Measurements from ENCODE around the gene SEC61G. TPM values are rescaled to one million over a fixed set of nuclear protein-coding genes. Genes with fewer than 3 reads are reported as not detected.

The SEC61G gene
- total RNA-seq, 1 experiment from 2014 or later = 208 TPM

DNA sequence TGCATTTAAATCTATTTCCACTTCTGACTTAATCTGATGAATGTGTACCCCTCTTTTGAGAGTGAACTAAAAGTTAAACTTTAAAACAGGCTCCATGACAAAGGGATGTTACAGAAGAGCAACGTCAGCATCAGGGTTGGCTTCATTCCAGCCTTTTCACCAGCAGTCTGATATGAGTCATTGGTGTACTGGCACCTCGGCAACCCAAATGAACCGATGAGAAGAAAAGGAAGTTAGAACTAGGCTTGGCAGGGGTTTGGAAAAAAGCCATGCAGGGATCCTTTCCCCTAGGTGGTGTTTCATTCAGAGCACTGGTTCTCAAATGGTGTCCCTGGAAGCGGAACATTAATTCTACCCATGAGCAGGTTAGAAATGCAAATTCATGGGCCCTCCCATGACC lies 53.6 kb downstream of the SEC61G start:
- H3K4me3 Mint-ChIP-seq = no peak overlapping the region
- TF ChIP-seq, protein P1, sequence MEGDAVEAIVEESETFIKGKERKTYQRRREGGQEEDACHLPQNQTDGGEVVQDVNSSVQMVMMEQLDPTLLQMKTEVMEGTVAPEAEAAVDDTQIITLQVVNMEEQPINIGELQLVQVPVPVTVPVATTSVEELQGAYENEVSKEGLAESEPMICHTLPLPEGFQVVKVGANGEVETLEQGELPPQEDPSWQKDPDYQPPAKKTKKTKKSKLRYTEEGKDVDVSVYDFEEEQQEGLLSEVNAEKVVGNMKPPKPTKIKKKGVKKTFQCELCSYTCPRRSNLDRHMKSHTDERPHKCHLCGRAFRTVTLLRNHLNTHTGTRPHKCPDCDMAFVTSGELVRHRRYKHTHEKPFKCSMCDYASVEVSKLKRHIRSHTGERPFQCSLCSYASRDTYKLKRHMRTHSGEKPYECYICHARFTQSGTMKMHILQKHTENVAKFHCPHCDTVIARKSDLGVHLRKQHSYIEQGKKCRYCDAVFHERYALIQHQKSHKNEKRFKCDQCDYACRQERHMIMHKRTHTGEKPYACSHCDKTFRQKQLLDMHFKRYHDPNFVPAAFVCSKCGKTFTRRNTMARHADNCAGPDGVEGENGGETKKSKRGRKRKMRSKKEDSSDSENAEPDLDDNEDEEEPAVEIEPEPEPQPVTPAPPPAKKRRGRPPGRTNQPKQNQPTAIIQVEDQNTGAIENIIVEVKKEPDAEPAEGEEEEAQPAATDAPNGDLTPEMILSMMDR (IDR thresholded peaks at IDR 0.05) = no peak
- TF ChIP-seq PRDM15 (CRISPR knock-in tag; IDR thresholded peaks at IDR 0.05) (no peak), TCF7 (CRISPR knock-in tag; IDR thresholded peaks at IDR 0.05; ENCODE audit: low read depth) (no peak), ZNF317 (CRISPR knock-in tag; IDR thresholded peaks at IDR 0.05; ENCODE audit: borderline replicate concordance, low read depth) (no peak), RORB (CRISPR knock-in tag; IDR thresholded peaks at IDR 0.05) (no peak), USF1 (CRISPR knock-in tag; IDR thresholded peaks at IDR 0.05) (no peak), ZNF671 (CRISPR knock-in tag; IDR thresholded peaks at IDR 0.05) (no peak)
- TF ChIP-seq, protein P2, sequence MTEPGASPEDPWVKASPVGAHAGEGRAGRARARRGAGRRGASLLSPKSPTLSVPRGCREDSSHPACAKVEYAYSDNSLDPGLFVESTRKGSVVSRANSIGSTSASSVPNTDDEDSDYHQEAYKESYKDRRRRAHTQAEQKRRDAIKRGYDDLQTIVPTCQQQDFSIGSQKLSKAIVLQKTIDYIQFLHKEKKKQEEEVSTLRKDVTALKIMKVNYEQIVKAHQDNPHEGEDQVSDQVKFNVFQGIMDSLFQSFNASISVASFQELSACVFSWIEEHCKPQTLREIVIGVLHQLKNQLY (CRISPR knock-in tag; IDR thresholded peaks at IDR 0.05) = no peak
- ATAC-seq (no peak), DNase-seq (ENCODE audit: low spot score) (no peak)
- POLR2A ChIA-PET = no interaction called here
- H3K9me3 Mint-ChIP-seq = peaks cover 40% of the 10 kb centered on the region
- 0 out of 2 replicates have a peak, but pooled peaks cover 4% of the 10 kb centered on the region for H3K27me3 Mint-ChIP-seq (ENCODE audit: low read depth)
- CTCF ChIA-PET = no interaction called here
- peaks cover 27% of the 10 kb centered on the region for H3K36me3 Mint-ChIP-seq
- H3K4me1 Mint-ChIP-seq = peaks cover 24% of the 10 kb centered on the region
- H3K27ac Mint-ChIP-seq = no peak overlapping the region

DNA sequence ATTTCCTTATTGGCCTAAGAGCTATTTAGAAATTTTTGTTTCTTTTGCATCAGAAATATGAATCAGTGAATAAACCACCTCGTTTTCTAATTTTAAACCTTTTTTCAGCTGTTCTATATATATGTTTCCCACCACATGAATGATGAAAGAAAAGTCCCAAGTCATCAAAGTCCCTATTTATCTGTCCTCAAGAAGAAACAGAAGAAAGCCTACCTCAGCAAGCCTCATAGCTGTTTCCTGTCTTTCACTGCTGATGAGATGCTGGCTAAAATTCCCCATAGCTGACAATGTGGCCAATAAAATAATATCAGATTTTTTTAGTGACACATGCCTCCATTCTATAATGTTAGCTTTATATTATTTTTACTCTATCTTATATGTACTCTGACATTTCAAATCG lies 54.2 kb downstream of the SEC61G start:
- Mint-ChIP-seq H3K27ac (no peak overlapping the region), H3K9me3 (peaks cover 39% of the 10 kb centered on the region), H3K36me3 (peaks cover 27% of the 10 kb centered on the region), H3K4me1 (peaks cover 24% of the 10 kb centered on the region), H3K27me3 (ENCODE audit: low read depth) (0 out of 2 replicates have a peak, but pooled peaks cover 4% of the 10 kb centered on the region), H3K4me3 (no peak overlapping the region)
- ChIA-PET CTCF (no interaction called here), POLR2A (no interaction called here)
- ATAC-seq = no peak
- DNase-seq (ENCODE audit: low spot score) = no peak
- TF ChIP-seq CREB1 (CRISPR knock-in tag; IDR thresholded peaks at IDR 0.05) (no peak), JUN (CRISPR knock-in tag; IDR thresholded peaks at IDR 0.05) (no peak), NR3C1 (CRISPR knock-in tag; conservative IDR thresholded peaks at IDR 0.05; ENCODE audit: low read depth) (no peak), ELF4 (CRISPR knock-in tag; IDR thresholded peaks at IDR 0.05; ENCODE audit: low read depth) (no peak), SP1 (CRISPR knock-in tag; conservative IDR thresholded peaks at IDR 0.05) (no peak), PREB (CRISPR knock-in tag; IDR thresholded peaks at IDR 0.05; ENCODE audit: borderline replicate concordance) (no peak), ZNF232 (CRISPR knock-in tag; IDR thresholded peaks at IDR 0.05) (no peak)
- TF ChIP-seq, protein P3, sequence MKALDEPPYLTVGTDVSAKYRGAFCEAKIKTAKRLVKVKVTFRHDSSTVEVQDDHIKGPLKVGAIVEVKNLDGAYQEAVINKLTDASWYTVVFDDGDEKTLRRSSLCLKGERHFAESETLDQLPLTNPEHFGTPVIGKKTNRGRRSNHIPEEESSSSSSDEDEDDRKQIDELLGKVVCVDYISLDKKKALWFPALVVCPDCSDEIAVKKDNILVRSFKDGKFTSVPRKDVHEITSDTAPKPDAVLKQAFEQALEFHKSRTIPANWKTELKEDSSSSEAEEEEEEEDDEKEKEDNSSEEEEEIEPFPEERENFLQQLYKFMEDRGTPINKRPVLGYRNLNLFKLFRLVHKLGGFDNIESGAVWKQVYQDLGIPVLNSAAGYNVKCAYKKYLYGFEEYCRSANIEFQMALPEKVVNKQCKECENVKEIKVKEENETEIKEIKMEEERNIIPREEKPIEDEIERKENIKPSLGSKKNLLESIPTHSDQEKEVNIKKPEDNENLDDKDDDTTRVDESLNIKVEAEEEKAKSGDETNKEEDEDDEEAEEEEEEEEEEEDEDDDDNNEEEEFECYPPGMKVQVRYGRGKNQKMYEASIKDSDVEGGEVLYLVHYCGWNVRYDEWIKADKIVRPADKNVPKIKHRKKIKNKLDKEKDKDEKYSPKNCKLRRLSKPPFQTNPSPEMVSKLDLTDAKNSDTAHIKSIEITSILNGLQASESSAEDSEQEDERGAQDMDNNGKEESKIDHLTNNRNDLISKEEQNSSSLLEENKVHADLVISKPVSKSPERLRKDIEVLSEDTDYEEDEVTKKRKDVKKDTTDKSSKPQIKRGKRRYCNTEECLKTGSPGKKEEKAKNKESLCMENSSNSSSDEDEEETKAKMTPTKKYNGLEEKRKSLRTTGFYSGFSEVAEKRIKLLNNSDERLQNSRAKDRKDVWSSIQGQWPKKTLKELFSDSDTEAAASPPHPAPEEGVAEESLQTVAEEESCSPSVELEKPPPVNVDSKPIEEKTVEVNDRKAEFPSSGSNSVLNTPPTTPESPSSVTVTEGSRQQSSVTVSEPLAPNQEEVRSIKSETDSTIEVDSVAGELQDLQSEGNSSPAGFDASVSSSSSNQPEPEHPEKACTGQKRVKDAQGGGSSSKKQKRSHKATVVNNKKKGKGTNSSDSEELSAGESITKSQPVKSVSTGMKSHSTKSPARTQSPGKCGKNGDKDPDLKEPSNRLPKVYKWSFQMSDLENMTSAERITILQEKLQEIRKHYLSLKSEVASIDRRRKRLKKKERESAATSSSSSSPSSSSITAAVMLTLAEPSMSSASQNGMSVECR (CRISPR knock-in tag; IDR thresholded peaks at IDR 0.05; ENCODE audit: borderline replicate concordance) = no peak
- TF ChIP-seq, protein P4, sequence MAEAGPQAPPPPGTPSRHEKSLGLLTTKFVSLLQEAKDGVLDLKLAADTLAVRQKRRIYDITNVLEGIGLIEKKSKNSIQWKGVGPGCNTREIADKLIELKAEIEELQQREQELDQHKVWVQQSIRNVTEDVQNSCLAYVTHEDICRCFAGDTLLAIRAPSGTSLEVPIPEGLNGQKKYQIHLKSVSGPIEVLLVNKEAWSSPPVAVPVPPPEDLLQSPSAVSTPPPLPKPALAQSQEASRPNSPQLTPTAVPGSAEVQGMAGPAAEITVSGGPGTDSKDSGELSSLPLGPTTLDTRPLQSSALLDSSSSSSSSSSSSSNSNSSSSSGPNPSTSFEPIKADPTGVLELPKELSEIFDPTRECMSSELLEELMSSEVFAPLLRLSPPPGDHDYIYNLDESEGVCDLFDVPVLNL (CRISPR knock-in tag; IDR thresholded peaks at IDR 0.05; ENCODE audit: borderline replicate concordance, low read depth) = no peak
- TF ChIP-seq, protein P5, sequence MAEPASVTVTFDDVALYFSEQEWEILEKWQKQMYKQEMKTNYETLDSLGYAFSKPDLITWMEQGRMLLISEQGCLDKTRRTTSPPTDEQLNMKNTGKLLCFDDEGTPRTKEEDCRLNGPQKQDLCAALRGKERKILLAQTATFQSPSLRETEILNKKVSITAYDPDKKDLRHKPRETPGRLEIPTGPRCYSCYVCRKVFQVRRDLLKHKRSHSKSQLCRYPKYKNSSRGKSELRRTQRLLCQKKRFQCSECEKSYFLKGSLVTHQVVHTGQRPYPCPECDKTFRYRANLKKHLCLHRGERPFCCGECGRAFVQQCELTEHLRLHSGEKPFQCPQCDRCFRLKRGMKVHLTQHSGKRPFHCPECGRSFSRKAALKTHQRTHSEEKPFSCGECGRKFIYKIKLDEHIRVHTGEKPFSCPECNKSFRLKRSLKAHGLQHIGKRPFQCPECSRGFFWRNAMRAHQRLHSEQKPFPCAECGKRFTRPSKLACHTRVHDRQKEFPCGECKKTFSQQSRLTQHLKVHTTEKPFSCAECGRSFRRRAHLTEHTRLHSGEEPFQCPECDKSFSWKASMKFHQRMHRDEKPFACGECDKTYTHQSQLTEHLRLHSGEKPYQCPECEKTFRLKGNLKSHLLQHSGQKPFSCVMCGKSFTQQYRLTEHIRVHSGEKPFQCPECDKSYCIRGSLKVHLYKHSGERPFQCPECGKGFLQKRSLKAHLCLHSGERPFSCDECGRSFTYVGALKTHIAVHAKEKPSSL (CRISPR knock-in tag; conservative IDR thresholded peaks at IDR 0.05) = no peak

All from WTC11 (cell line).